HG03280 (cell line): Measurements from ENCODE around the gene DLGAP1.
"Not testable (repeated sequence)": the region's sequence is repeated elsewhere in the genome, so short reads cannot be mapped to it uniquely, and the experiment has no call there.

Experiments used
- ATAC-seq: cut with Tn5 transposase; IDR thresholded peaks from one replicate; pipeline ENCODE4 v1.9.1; 2021; ENCODE audit warnings: mild to moderate bottlenecking, moderate library complexity; ENCODE audit not compliant: unreplicated experiment

Gene DLGAP1

DNA sequence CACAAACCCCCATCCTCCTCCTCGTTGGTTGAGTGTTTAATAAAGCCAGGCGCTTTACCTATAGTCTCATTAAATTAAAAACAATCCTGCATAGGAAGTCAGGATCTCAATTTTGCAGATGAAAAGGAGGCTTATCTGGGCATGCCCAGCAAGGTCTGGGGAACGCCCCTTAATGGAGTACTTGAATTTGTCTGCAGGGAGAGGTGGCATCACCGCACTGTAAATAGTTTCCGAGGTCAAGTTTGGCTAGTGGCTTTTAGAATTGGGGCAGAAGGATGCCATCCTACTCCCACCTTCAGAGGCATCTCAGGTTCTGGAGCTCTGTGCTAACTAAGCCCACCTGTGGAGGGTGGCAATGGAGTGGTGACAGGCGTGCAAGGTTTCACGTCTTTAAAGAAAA, 855.9 kb downstream of the DLGAP1 start:
- ATAC-seq, result no peak

DNA sequence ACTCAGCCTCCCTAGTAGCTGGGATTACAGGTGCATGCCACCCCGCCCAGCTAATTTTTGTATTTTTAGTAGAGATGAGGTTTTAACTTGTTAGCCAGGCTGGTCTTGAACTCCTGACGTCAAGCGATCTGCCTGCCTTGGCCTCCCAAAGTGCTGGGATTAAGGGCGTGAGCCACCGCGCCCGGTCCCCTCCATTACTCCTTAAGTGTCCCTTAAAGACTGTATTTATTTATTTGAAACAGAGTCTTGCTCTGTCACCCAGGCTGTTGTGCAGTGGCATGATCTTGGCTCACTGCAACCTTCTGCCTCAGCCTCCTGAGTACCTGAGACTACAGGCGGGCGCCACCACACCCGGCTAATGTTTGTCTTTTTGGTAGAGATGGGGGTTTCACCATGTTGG, 856.5 kb downstream of the DLGAP1 start:
- ATAC-seq, result no peak

DNA sequence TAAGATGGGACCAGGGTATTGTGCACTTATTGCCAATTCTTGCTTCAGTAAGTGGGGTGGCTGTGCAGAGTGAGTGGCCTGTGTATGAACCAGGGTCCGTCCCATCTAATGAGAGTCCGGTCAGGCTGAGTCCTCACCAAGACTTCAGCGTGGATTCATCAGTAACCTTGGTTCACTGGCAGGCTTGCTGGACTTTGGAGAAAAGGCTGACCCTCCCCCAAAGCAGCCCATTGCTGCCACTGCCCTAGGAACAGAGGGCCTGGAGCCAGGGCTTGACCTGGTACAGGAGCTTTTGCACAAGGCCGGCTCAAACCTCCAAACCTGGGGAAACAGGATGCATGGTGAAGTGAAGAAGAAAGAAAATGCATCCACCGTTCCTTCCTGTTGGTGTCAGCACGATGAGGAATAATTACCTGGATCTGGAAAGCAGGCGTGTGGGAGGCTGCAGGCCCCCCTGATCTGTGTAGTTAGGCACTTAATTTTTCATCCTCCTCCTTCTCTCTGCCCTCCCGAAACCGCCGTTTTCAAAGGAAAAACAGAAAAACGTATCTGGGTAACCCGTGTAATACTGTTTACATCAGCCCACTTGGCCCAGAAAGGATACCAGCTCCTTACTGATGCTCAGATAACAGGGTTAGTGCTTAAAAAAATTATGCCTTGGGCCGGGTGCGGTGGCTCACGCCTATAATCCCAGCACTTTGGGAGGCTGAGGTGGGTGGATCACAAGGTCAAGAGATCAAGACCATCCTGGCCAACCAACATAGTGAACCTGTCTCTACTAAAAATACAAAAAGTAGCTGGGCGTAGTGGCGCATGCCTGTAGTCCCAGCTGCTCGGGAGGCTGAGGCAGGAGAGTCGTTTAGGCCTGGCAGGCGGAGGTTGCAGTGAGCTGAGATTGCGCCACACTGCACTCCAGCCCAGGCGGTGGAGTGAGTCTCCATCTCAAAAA, 857.4 kb downstream of the DLGAP1 start:
- ATAC-seq, result no peak

DNA sequence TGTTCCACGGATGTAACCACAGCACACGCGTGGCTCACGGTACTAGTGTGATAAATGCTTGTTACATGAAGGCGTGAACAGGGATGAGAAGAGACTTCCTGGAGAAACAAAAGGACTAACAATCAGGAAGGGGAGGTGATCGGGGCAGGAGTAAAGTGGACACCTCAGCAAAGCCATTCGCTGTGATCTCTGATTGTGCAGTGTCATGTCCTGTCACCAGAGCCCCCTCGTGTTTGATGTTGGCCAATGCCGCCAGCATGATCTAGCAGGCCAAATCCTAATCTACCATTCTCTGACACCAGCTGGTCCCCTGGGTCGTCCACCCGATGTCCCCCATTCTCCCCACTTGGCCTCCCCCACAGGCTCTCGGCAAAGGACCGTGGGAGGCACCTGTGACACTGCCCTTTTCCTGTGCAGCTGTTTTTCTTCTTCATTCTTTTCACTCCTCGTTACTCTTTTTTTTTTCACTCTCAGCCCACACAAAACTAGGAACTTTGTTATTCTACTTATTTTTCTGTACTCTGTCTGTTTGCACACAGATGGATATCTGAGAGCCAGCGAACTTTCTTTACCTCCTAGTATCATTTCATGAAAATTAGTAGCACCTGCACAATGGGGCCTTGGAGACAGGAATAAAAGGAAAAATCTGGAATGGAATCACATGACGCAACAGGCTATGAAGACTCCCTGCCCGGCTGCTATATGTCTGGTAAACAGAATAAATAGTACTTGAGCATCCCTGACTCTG, 858.3 kb downstream of the DLGAP1 start:
- ATAC-seq, result peak; percentile 31

DNA sequence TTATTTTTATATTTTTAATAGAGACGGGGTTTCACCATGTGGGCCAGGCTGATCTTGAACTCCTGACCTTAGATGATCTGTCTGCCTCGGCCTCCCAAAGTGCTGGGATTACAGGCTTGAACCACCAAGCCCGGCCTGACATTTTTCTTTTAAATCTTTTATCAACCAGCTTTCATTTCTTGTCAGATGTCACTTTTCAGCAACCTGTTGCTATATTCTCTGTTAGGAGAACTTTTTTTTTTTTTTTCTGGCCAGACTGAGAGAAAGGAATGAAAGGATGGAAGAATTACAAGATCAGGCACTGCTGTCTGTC, 858.8 kb downstream of the DLGAP1 start:
- ATAC-seq, result no peak

DNA sequence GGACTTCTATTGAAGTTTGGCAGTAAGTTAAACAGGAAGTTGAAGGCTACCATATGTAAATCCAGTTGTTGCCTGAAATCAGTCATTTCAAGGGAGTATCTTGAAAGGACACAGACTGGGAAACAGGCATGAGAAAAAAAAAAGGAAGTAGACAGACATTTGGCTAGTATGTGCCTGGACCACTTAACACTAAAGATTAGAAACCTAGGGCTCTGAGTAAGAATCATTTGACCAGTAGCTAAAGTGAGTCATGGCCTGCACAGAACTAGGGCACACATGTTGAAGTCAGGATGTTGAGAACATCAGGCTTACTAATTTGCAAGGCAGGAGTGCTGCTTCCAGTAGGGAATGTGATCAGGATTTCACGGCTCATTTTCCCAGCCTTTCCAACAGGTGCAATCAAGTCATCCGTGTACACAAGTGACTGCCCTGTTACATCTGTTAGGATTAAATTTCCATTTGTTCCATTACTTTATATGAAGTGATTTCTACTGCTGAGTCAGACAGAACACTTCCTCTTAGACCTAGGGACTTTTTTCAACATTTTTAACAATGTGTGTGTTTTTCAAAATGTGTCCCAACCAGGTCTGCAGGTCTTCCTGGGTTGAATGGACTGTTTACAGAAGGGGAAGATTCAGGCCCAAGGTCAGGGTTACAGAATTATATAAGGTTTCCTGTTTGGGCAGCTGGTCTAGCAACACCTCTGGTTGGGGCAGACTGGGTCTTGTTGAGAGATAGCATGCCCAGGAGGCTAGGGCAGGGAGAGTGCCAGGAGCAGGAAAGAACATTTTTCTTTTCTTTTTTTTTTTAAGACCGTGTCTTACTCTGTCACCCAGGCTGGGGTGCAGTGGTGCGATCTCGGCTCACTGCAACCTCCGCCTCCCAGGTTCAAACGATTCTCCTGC, 859.5 kb downstream of the DLGAP1 start:
- ATAC-seq, result peak; percentile 57

DNA sequence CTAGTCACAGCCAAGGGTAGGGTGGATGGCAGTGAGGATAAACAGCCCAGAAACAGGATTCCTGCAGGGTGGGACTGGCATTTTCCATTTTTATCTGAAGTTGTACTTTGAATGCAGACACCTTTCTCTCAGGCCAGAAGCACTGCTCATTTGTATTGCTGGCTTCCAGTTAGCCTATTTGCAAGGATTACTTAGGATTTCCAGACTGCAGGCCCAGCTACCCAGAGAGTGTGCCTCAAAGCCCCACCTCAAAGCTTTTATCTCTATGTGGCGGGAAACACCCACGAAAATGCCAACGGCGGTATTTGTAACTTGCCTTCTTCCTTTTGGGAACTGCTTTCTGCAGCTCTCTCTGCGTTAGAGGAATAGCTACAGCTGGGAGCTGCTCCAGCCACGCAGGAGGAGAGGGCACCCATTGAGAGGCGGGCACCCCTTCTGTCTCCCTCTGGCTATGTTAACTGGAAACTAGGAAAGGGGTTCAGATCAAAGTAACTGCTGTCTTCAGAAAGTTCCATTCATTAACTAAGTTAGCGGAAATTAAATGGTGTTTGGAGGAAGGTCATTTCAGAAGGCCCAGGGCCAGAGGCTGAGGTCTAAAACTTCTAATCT, 860.2 kb downstream of the DLGAP1 start:
- peak; percentile 5 for ATAC-seq

DNA sequence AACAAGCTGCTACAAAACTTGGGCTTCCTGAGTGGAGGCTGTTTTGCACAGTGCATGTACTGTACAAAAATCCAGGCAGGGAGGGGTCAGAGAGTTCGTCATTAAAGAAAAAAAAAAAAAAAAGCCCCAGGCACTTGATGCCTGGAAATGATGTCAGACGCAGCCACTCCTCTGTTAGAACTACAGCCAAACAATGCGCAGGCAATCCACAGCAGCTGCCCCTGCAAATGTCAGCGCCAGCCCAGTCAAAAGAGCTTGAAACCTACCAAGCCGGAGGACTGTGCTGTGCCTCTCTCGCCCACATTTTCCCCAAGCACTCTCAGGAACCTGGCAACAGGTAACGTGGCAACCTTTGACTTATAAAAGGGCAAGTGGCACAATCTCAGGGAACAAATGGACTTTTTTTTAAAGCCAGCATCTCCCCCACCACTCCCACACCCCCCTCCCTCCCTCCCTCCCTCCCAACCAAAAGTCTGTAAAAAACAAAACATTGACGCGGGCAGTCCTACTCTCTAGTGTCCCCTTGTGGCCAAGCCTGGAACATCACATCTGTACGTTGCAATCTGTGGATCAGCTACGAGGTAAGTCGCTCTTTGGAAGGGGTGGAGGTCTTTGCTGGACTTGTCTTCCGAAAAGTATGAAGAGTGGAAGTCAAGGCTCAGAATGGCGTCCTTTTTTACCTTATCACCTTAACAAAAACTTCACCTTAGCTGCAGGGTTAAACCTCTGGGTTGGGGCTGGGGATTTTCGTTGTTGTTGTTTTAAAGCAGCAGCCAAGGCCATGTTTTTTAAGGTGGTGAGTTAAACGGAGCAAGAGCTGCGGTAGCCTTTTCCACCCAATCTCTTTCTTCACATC, 861.0 kb downstream of the DLGAP1 start:
- peak; percentile 61 for ATAC-seq

DNA sequence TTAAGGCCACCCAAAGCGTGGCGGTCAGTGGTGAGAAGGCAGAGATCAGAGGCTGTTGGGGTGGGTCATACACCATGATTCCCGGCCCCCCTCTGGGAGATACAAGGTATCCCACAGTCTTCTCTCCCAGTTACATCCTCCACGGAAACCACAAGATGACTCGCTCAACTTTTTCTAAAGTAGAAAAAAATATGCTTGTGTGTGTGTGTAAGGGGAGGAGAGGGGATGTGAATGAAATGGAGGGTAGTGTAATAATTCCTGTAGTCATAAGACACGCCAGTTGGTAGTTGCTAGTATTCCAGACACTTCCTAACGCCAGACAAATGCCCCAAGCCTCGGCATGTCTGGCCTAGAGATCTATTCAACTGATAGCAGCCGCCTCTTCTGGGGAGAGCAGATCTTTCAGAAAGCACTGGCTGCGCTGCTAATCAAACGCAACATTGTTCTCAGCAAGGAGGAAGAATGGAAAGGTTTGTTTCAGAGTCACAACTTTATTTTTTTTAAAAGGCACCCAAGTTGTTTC, 861.7 kb downstream of the DLGAP1 start:
- no peak for ATAC-seq

DNA sequence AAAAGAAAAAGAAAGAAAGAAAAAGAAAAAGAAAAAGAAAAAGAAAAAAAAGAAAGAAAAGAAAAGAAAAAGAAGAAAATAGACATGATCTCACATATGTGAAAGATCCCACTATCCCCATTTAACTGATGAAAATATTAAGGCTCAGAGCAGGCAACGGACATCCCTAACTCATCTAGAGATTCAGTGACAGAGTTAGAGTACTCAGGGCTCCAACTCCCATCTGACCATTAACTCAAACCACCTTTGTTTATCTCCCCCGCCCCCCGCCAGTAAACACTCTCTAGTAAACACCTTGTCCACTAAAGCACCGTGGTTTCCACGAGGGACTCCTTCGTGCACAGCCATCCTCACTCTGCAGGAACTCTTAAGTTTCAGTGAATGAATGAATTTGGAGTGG, 862.2 kb downstream of the DLGAP1 start:
- no peak for ATAC-seq

DNA sequence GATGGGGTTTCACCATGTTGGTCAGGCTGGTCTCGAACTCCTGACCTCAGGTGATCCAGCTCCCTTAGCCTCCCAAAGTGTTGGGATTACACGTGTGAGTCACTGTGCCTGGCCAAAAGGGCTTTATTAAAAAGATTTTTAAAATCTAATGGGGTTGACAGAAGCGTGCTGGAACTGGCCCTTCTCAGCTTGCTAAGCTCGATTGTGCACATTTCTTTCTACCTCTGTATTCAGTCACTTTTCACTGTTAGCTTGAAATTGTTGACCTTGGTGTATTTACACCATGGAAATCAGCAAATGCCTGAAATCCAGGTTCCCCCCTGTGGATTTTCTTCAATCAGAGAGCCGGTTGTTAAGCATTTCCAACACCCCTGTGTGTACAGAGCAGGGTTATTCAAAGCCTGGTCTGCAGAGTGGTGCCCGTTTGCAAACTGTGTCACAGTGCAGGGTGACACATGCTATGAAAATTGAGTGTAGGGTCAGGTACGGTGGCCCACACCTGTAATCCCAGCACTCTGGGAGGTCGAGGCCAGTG, 864.9 kb downstream of the DLGAP1 start:
- no peak for ATAC-seq

DNA sequence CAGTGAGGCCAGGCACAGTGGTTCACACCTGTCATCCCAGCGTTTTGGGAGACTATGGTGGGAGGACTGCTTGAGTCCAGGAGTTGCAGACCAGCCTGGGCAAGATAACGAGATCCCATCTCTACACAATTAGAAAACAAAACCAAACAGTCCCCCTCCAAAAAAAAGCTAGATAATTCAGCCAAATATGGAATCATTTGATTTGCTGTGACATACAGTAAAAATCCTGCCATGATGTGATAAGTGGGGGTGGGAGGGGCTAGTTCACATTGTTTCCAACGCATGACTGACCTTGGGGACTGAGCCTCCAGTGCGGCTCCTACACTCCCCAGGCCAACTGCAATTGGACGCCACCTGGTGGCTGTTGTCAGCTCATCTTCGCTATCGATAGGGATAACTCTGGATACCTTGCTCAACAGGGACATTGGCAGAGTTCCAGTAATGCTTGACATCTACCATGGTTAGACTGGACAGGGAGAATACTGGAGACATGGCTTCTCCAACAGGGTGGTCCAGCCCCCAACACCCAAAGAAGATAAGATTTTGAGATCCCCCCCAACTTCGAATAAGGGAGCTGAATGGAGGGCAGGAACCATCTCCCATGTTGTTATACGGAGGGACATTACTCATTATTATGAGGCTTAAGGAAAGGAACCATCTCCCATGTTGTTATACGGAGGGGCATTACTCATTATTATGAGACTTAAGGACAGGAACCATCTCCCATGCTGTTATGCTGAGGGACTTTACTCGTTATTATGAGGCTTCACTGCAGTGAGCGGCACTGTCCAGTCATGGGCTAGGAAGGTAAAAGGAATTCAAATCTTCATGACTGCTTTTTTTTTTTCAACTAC, 869.2 kb downstream of the DLGAP1 start:
- ATAC-seq, result peak; percentile 5

DNA sequence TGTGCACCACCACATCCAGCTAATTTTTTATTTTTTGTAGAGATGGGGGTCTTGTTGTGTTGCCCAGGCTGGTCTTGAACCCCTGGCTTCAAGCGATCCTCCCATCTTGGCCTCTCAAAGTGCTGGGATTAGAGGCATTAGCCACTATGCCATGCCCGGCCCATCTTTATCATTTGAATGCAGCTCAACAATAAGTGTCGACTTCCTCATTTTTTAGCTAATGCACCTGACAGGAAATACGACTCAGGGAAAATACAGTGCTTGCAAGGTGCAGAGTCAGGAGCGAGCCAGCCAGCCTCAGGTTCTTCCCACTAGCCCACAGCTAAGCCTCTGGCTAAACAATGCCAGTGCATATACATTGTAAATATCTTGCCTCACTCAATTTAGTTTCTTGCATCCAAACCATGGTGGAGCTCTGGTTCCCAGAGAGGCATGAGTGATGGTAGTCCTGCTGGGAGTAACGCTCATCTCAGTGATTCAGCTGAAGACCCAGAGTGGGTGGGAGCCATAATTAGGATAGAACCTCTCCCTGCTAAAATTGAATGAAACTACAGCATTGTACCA, 870.1 kb downstream of the DLGAP1 start:
- ATAC-seq, result no peak

DNA sequence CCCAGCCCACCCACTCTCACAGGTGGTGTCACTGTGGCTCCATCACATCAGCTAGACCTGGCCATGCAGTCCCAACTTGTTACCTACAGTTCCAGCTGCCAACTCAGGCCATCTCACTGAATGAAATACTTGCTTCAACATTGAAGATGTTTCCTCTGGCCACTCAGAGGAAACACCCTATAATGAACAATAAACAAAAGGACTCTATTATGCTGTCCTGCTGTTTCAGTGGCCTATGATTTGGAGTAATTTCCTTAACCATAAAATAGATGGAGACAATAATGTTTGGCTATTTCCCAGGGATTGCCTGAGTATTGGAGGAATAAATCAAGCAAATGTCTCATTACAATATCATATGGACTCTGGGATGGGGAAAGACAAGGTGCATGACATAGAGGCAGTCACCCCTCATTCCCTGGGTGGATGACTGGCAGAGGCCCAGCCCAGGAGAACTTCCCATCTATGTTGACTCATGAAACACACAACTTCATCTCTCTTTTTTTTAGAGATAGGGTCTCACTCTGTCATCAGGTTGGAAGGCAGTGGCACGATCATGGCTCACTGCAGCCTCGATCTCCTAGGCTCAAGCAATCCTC, 870.7 kb downstream of the DLGAP1 start:
- no peak for ATAC-seq

DNA sequence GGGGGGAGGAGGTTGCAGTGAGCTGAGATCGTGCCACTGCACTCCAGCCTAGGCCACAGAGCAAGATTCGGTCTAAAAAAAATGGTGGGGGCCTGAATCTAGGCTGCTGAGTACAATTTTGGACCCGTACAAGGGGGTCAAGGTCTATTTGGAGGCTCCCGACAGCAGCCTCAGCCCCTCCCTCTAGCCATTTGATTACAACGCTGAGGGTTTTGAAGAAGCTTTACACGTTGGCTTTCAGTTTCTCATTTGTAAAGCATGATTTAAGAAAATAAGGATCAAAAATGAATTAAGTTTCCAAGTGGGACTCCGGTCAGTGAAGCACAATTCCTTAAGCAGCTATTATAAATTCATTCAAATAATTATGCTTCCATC, 871.2 kb downstream of the DLGAP1 start:
- no peak for ATAC-seq

DNA sequence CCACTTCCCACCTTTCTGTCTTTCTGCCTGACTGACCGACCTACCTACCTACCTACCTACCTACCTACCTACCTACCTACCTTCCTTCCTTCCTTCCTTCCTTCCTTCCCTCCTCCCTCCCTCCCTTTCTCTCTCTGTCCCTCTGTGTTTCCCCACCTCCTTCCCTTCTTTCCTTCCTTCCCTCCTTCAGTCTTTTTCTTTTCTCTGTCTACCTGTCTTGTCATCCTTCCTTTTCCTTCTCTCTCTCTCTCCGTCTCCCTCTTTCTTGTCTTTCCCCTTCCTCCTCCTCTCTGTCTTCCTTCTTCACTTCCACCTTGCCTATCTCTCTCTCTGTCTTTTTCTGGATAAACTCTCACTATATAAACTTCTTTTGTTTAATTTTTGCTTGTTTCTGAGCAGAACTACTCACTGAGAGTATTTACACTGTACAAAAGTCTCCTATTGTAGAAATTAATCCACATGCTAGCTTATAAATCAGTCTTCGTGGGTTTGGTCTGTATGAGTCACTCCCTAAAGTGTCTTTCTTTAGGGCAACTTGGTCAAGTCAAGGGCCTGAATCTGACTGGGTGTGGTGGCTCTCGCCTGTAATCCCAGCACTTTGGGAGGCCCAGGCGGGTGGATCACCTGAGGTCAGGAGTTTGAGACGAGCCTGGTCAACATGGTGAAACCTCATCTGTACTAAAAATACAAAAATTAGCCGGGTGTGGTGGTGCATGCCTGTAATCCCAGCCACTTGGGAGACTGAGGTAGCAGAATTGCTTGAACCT, 871.8 kb downstream of the DLGAP1 start:
- ATAC-seq, result not testable (repeated sequence)

DNA sequence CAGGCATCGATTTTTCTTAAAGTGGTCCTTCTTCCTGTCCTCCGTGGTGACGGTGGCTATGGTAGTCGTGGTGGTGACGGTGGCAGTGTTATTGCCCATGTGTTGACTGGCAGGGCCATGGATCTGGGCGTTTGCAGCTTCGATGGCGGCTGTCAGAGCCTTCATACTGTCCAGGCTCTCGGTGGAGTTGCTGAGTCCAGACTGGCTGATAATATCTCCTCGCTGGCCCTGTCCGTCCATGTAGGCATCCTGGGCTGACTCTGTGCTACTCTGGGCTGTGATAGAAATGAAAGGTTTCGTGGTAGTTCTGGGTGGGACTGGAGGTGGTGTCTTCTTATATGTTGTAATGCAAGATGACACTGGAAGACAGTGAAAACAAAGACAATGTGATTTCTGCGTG, 873.2 kb downstream of the DLGAP1 start:
- ATAC-seq, result no peak
